Neuronal stem cell (in vitro differentiated cells): ENCODE results near the gene SIX1.

Experiments used
- DNase-seq: peaks from one replicate; pipeline ENCODE4 v3.0.0-alpha.2; 2013; ENCODE audit warnings: low spot score
- H2AFZ ChIP-seq: one replicate; pipeline ENCODE4 v1.6.1; 2013; ENCODE audit warnings: mild to moderate bottlenecking, low read length, inconsistent platforms
- H2AK5ac ChIP-seq: 2 replicates; pipeline ENCODE4 v1.6.1; 2013; ENCODE audit warnings: low read depth, mild to moderate bottlenecking, inconsistent platforms, low read length, moderate library complexity, mixed read lengths
- H2BK120ac ChIP-seq: 2 replicates; pipeline ENCODE4 v1.6.1; 2013; ENCODE audit warnings: low read depth, mild to moderate bottlenecking, inconsistent platforms, low read length, moderate library complexity, mixed read lengths
- H2BK12ac ChIP-seq: one replicate; pipeline ENCODE4 v1.6.1; 2013; ENCODE audit warnings: low read length, inconsistent platforms
- H2BK15ac ChIP-seq: 2 replicates; pipeline ENCODE4 v1.6.1; 2013; ENCODE audit warnings: mild to moderate bottlenecking, low read length, inconsistent platforms, mixed read lengths
- H2BK5ac ChIP-seq: one replicate; pipeline ENCODE4 v1.6.1; 2013; ENCODE audit warnings: inconsistent platforms, mild to moderate bottlenecking, low read length, moderate library complexity
- H3K14ac ChIP-seq: one replicate; pipeline ENCODE4 v1.6.1; 2013; ENCODE audit warnings: low read length, inconsistent platforms
- H3K18ac ChIP-seq: 2 replicates; pipeline ENCODE4 v1.6.1; 2013; ENCODE audit warnings: low read length, inconsistent platforms
- H3K23ac ChIP-seq: 2 replicates; pipeline ENCODE4 v1.6.1; 2013; ENCODE audit warnings: low read depth, mild to moderate bottlenecking, mixed read lengths, low read length, inconsistent platforms; ENCODE audit not compliant: poor library complexity
- H3K27ac ChIP-seq: replicated peaks from 3 replicates; pipeline ENCODE4 v1.5.1; 2013; ENCODE audit warnings: low read length, inconsistent platforms
- H3K27me3 ChIP-seq, 3 experiments: 2 replicates each; pipeline ENCODE4 v1.6.1; 2013; ENCODE audit warnings: low read length in 3 of 3, mild to moderate bottlenecking in 2 of 3, inconsistent platforms in 1 of 3, low read depth in 1 of 3, mixed read lengths in 1 of 3, moderate library complexity in 1 of 3; ENCODE audit not compliant: control insufficient read depth in 3 of 3, insufficient read depth in 3 of 3
- H3K36me3 ChIP-seq, 2 donors: replicated peaks in 1 of 2; 2 replicates each; pipeline ENCODE4 v1.6.1; 2013; ENCODE audit warnings: low read length in 2 of 2; ENCODE audit not compliant: control insufficient read depth in 2 of 2, insufficient read depth in 2 of 2
- H3K4ac ChIP-seq: 2 replicates; pipeline ENCODE4 v1.6.1; 2013; ENCODE audit warnings: inconsistent platforms, mild to moderate bottlenecking, low read length, moderate library complexity
- H3K4me1 ChIP-seq, 2 donors: 1 replicate in 1 of 2; 2 replicates in 1 of 2; pipeline ENCODE4 v1.6.1; 2013; ENCODE audit warnings: low read length in 2 of 2, low read depth in 1 of 2; ENCODE audit not compliant: control insufficient read depth in 2 of 2, insufficient read depth in 1 of 2
- H3K4me2 ChIP-seq: one replicate; pipeline ENCODE4 v1.6.1; 2013; ENCODE audit warnings: mild to moderate bottlenecking, low read length, inconsistent platforms; ENCODE audit not compliant: insufficient read depth, poor library complexity, severe bottlenecking
- H3K4me3 ChIP-seq, 2 donors: 2 replicates each; pipeline ENCODE4 v1.5.1; 2013; ENCODE audit warnings: low read length in 2 of 2, mild to moderate bottlenecking in 2 of 2, inconsistent platforms in 1 of 2, moderate library complexity in 1 of 2
- H3K79me1 ChIP-seq: one replicate; pipeline ENCODE4 v1.6.1; 2013; ENCODE audit warnings: low read depth, mild to moderate bottlenecking, inconsistent platforms, low read length, moderate library complexity
- H3K9ac ChIP-seq: one replicate; pipeline ENCODE4 v1.6.1; 2013; ENCODE audit warnings: mild to moderate bottlenecking, low read depth, low read length, inconsistent platforms; ENCODE audit not compliant: poor library complexity
- H3K9me3 ChIP-seq, 2 donors: replicated peaks in 1 of 2; 2 replicates each; pipeline versions ENCODE3 to v1.6.1; 2013; ENCODE audit warnings: low read length in 2 of 2, mild to moderate bottlenecking in 2 of 2, inconsistent platforms in 1 of 2, low read depth in 1 of 2, mixed read lengths in 1 of 2, moderate library complexity in 1 of 2; ENCODE audit not compliant: control insufficient read depth in 2 of 2, insufficient read depth in 1 of 2
- H4K8ac ChIP-seq: one replicate; pipeline ENCODE4 v1.6.1; 2013; ENCODE audit warnings: low read depth, mild to moderate bottlenecking, inconsistent platforms, low read length, moderate library complexity
- H4K91ac ChIP-seq: one replicate; pipeline ENCODE4 v1.6.1; 2013; ENCODE audit warnings: low read length, low read depth, mild to moderate bottlenecking, inconsistent platforms; ENCODE audit not compliant: poor library complexity
- WGBS, 2 donors: extraction: QIAGEN DNeasy Blood & Tissue Kit; methylation state at CpG; one replicate each; pipeline ENCODE4 v1.1.7; 2013; ENCODE audit warnings: missing lambda C conversion rate in 2 of 2, mixed read lengths in 1 of 2; ENCODE audit not compliant: insufficient read length in 2 of 2, insufficient replicate concordance in 1 of 2; ENCODE audit errors: extremely low coverage in 2 of 2; 5-methylcytosine and 5-hydroxymethylcytosine counted together

The SIX1 gene

GRCh38 chr14:60632257-60632656 is 17.0 kb downstream of the SIX1 start:
- no peaks in the 10 kb centered on the region for H3K79me1 ChIP-seq
- no peak overlapping the region for H2BK120ac ChIP-seq
- no peak overlapping the region for H3K14ac ChIP-seq
- no peak for DNase-seq
- H3K36me3 ChIP-seq = no peaks in the 10 kb centered on the region
- H2AFZ ChIP-seq = no peak overlapping the region
- no peak overlapping the region for H3K4me2 ChIP-seq
- H3K4me3 ChIP-seq = no peak overlapping the region
- WGBS, 2 donors = no CpG with 5 or more reads among the region's 3 CpGs
- H3K9me3 ChIP-seq = no peaks in the 10 kb centered on the region
- H3K27me3 ChIP-seq = peaks cover 0 to 19% (median 14%) of the 10 kb centered on the region in 3 experiments
- H2BK15ac ChIP-seq = no peak overlapping the region
- no peak overlapping the region for H4K91ac ChIP-seq
- no peak overlapping the region for H2BK5ac ChIP-seq
- H3K27ac ChIP-seq = no peak overlapping the region
- H3K9ac ChIP-seq = no peak overlapping the region
- H3K18ac ChIP-seq = no peak overlapping the region
- no peak overlapping the region for H3K23ac ChIP-seq
- H3K4ac ChIP-seq = no peak overlapping the region
- peaks cover 0 to 2% of the 10 kb centered on the region in 2 donors for H3K4me1 ChIP-seq
- H2BK12ac ChIP-seq = no peak overlapping the region
- H2AK5ac ChIP-seq = no peak overlapping the region
- H4K8ac ChIP-seq = no peak overlapping the region

- Histone ChIP-seq H2AK5ac (no peak overlapping the region), H2AFZ (no peak overlapping the region), H2BK15ac (no peak overlapping the region), H2BK12ac (no peak overlapping the region), H3K36me3 (no peaks in the 10 kb centered on the region), H4K8ac (no peak overlapping the region), H3K18ac (no peak overlapping the region), H2BK120ac (no peak overlapping the region), H3K27me3 (peaks cover 0 to 16% (median 10%) of the 10 kb centered on the region in 3 experiments), H3K79me1 (no peaks in the 10 kb centered on the region), H2BK5ac (no peak overlapping the region), H3K4me3 (no peak overlapping the region), H3K9ac (no peak overlapping the region), H4K91ac (no peak overlapping the region), H3K4me2 (no peak overlapping the region), H3K4me1 (no peaks in the 10 kb centered on the region), H3K23ac (no peak overlapping the region), H3K9me3 (no peaks in the 10 kb centered on the region), H3K27ac (no peak overlapping the region), H3K4ac (no peak overlapping the region), H3K14ac (no peak overlapping the region)
- no CpG with 5 or more reads among the region's 2 CpGs for WGBS, 2 donors
- DNase-seq = no peak
Measured at GRCh38 chr14:60631842-60632241, 17.4 kb downstream of the SIX1 start.

- Histone ChIP-seq H3K18ac (no peak overlapping the region), H3K23ac (no peak overlapping the region), H3K4ac (no peak overlapping the region), H2AK5ac (no peak overlapping the region), H3K4me3 (no peak overlapping the region), H2BK5ac (no peak overlapping the region), H2BK120ac (no peak overlapping the region), H2AFZ (no peak overlapping the region), H3K36me3 (no peaks in the 10 kb centered on the region), H3K9ac (no peak overlapping the region), H4K8ac (no peak overlapping the region), H3K9me3 (no peaks in the 10 kb centered on the region), H3K14ac (no peak overlapping the region), H4K91ac (no peak overlapping the region), H2BK12ac (no peak overlapping the region), H3K4me1 (no peaks in the 10 kb centered on the region), H2BK15ac (no peak overlapping the region), H3K4me2 (no peak overlapping the region), H3K79me1 (no peaks in the 10 kb centered on the region), H3K27me3 (peaks cover 0 to 5% (median 0%) of the 10 kb centered on the region in 3 experiments), H3K27ac (no peak overlapping the region)
- DNase-seq = no peak
Measured at GRCh38 chr14:60630129-60630528, 19.1 kb downstream of the SIX1 start.

GRCh38 chr14:60628892-60629291 is 20.4 kb downstream of the SIX1 start:
- no peaks in the 10 kb centered on the region for H3K4me1 ChIP-seq
- no peak overlapping the region for H3K14ac ChIP-seq
- H3K79me1 ChIP-seq = no peaks in the 10 kb centered on the region
- no peak overlapping the region for H3K9ac ChIP-seq
- H3K9me3 ChIP-seq = no peaks in the 10 kb centered on the region
- no peak overlapping the region for H2BK5ac ChIP-seq
- H3K18ac ChIP-seq = no peak overlapping the region
- no peaks in the 10 kb centered on the region for H3K36me3 ChIP-seq
- no peak overlapping the region for H2BK120ac ChIP-seq
- H2BK15ac ChIP-seq = no peak overlapping the region
- H3K23ac ChIP-seq = no peak overlapping the region
- H3K4me3 ChIP-seq = no peak overlapping the region
- H3K27ac ChIP-seq = no peak overlapping the region
- H2BK12ac ChIP-seq = no peak overlapping the region
- no peak overlapping the region for H4K8ac ChIP-seq
- no CpG with 5 or more reads among the region's 1 CpG for WGBS, 2 donors
- H2AFZ ChIP-seq = no peak overlapping the region
- H3K4ac ChIP-seq = no peak overlapping the region
- H4K91ac ChIP-seq = no peak overlapping the region
- H3K27me3 ChIP-seq = peaks cover 0 to 5% (median 0%) of the 10 kb centered on the region in 3 experiments
- DNase-seq = no peak
- H3K4me2 ChIP-seq = no peak overlapping the region
- no peak overlapping the region for H2AK5ac ChIP-seq
